Endothelial cell of umbilical vein (primary cell): Measurements from ENCODE around the gene TSPEAR. TPM values are rescaled to one million over a fixed set of nuclear protein-coding genes. Genes with fewer than 3 reads are reported as not detected.

Source experiments
- BruUV-seq: library from RNA; stranded (reverse); fragments of 400-500 nt; replicated peaks from 2 replicates; lab custom pipeline; 2021; lab: Mats Ljungman, UMichigan
- CTCF ChIA-PET: fragments of 300-600, 350-600 bp; sonication (Branson Sonifier 250); formaldehyde crosslinking; loops from one replicate; lab custom pipeline; 2021; ENCODE audit warnings: antibody characterized with exemption, inconsistent platforms; lab: Charles Lee
- POLR2A ChIA-PET: fragments of 300-600, 350-600 bp; sonication (Branson Sonifier 250); formaldehyde crosslinking; loops from one replicate; lab custom pipeline; 2021; ENCODE audit warnings: antibody characterized with exemption, inconsistent platforms; lab: Charles Lee
- DNase-seq: peaks from one replicate; pipeline ENCODE4 v3.0.0-alpha.2; 2011; ENCODE audit warnings: low read depth, low spot score
- FAIRE-seq: peaks from 2 replicates; lab custom pipeline; 2011; peaks lifted over from hg19 to GRCh38; lab: Jason Lieb, UNC
- H2AFZ ChIP-seq: 2 replicates; pipeline ENCODE4 v1.6.0; 2012; ENCODE audit warnings: low read depth, low read length, control low read depth, inconsistent platforms
- H3K27ac ChIP-seq: 2 replicates; pipeline ENCODE4 v1.5.1; 2011; ENCODE audit warnings: low read depth, mild to moderate bottlenecking, control low read depth, low read length, moderate library complexity; ENCODE audit not compliant: insufficient read depth
- H3K27me3 ChIP-seq, 2 experiments: 2 replicates each; pipeline versions ENCODE4 v1.6.0 to v1.6.1; 2011; ENCODE audit warnings: low read length in 2 of 2, mixed read lengths in 1 of 2; ENCODE audit not compliant: control insufficient read depth in 2 of 2, insufficient read depth in 2 of 2
- H3K36me3 ChIP-seq, 2 experiments: 2 replicates in 1 of 2; 3 replicates in 1 of 2; pipeline ENCODE4 v1.5.1; 2011; ENCODE audit warnings: low read length in 2 of 2, mild to moderate bottlenecking in 1 of 2, moderate library complexity in 1 of 2; ENCODE audit not compliant: control insufficient read depth in 2 of 2, insufficient read depth in 2 of 2; ENCODE audit errors: extremely low read depth in 1 of 2
- H3K4me1 ChIP-seq: 3 replicates; pipeline ENCODE4 v1.5.1; 2011; ENCODE audit warnings: mild to moderate bottlenecking, low read length; ENCODE audit not compliant: control insufficient read depth, insufficient read depth; ENCODE audit errors: extremely low read depth
- H3K4me2 ChIP-seq: 2 replicates; pipeline ENCODE4 v1.6.1; 2011; ENCODE audit warnings: low read length, control low read depth, mixed read lengths; ENCODE audit not compliant: insufficient read depth
- H3K4me3 ChIP-seq, 3 experiments: fragments of 200-600 bp in 1 of 3; sonication (generic), shearing (Covaris generic) in 1 of 3; replicated peaks in 1 of 3; 2 replicates each; pipeline ENCODE4 v1.5.1; 2011 to 2016; ENCODE audit warnings: control low read depth in 3 of 3, low read length in 3 of 3, mild to moderate bottlenecking in 2 of 3, inconsistent platforms in 1 of 3, low read depth in 1 of 3, moderate library complexity in 1 of 3; ENCODE audit not compliant: insufficient read depth in 1 of 3
- H3K79me2 ChIP-seq: 2 replicates; pipeline ENCODE4 v1.6.0; 2012; ENCODE audit warnings: low read length, inconsistent platforms; ENCODE audit not compliant: control insufficient read depth, insufficient read depth
- H3K9ac ChIP-seq: replicated peaks from 2 replicates; pipeline ENCODE3; 2011; ENCODE audit warnings: low read length, control low read depth; ENCODE audit not compliant: insufficient read depth; ENCODE audit errors: extremely low read depth
- H3K9me1 ChIP-seq: replicated peaks from 3 replicates; pipeline ENCODE4 v1.6.0; 2011; ENCODE audit warnings: mild to moderate bottlenecking, low read length; ENCODE audit not compliant: control insufficient read depth, insufficient read depth; ENCODE audit errors: extremely low read depth
- H3K9me3 ChIP-seq: replicated peaks from 2 replicates; pipeline ENCODE4 v1.5.1; 2012; ENCODE audit warnings: low read length, inconsistent platforms; ENCODE audit not compliant: control insufficient read depth, insufficient read depth
- H4K20me1 ChIP-seq: replicated peaks from 2 replicates; pipeline ENCODE3; 2011; ENCODE audit warnings: mild to moderate bottlenecking, low read length; ENCODE audit not compliant: control insufficient read depth, insufficient read depth; ENCODE audit errors: extremely low read depth
- EZH2 ChIP-seq: IDR thresholded peaks from 2 replicates; pipeline ENCODE4 v1.6.1; 2012; ENCODE audit warnings: borderline replicate concordance, low read depth, mild to moderate bottlenecking, moderate library complexity, low read length, inconsistent platforms; ENCODE audit not compliant: severe bottlenecking
- FOS ChIP-seq: IDR thresholded peaks from 2 replicates; pipeline ENCODE4 v1.6.1; 2011; ENCODE audit warnings: mild to moderate bottlenecking, low read length, moderate library complexity, borderline replicate concordance; ENCODE audit not compliant: insufficient read depth
- GATA2 ChIP-seq: IDR thresholded peaks from 2 replicates; pipeline ENCODE4 v1.7.0; 2011; ENCODE audit warnings: low read depth, mild to moderate bottlenecking, moderate library complexity, mixed read lengths, low read length; ENCODE audit not compliant: insufficient read length, insufficient read depth
- JUN ChIP-seq: IDR thresholded peaks from 2 replicates; pipeline ENCODE4 v1.6.1; 2011; ENCODE audit warnings: borderline replicate concordance, low read depth; ENCODE audit not compliant: insufficient read length, insufficient read depth
- MYC ChIP-seq: IDR thresholded peaks from one replicate; pipeline ENCODE4 v1.6.1; 2011; ENCODE audit warnings: mild to moderate bottlenecking, low read depth, low read length
- POLR2A ChIP-seq: IDR thresholded peaks from 2 replicates; pipeline ENCODE4 v1.6.1; 2012; ENCODE audit warnings: low read depth, mild to moderate bottlenecking, control low read depth, low read length
- POLR2AphosphoS5 ChIP-seq: IDR thresholded peaks from 2 replicates; pipeline ENCODE4 v1.6.1; 2012; ENCODE audit warnings: low read depth, mild to moderate bottlenecking, control low read depth, low read length, moderate library complexity; ENCODE audit not compliant: insufficient read depth
- dilution Hi-C: fragments of 300-500 bp; cut with MboI; formaldehyde crosslinking; loops from one replicate; pipeline ENCODE4 v1.15.0; 2019; ENCODE audit warnings: low sequenced_read_pairs; ENCODE audit not compliant: extremely low pct_ligation_motif_present
- intact Hi-C: fragments of 100-400 bp; cut with micrococcal nuclease; formaldehyde crosslinking; loops from one replicate; pipeline ENCODE4 v1.10.0; 2022
- polyA plus RNA-seq, 4 experiments: library from polyadenylated mRNA; depleted of rRNA in 3 of 4; stranded (reverse) in 3 of 4; unstranded in 1 of 4; fragments of >200 nt; gene quantifications; 2 replicates each; pipeline versions ENCODE4 v1.2.1 to v1.2.3, GENCODE V29; 2011 to 2012; ENCODE audit warnings: missing spikeins in 1 of 4
- total RNA-seq: library from RNA; stranded (reverse); gene quantifications from 2 replicates; pipeline ENCODE4 v1.2.3, GENCODE V29; 2021
- TF ChIP-seq, protein P1 (sequence below): IDR thresholded peaks from 2 replicates; pipeline ENCODE4 v1.6.1; 2011; ENCODE audit not compliant: insufficient read depth, insufficient read length
- TF ChIP-seq, protein P2 (sequence below), 2 donors: IDR thresholded peaks; 1 replicate in 1 of 2; 2 replicates in 1 of 2; pipeline ENCODE4 v1.5.1; 2011; ENCODE audit warnings: low read length in 2 of 2, mild to moderate bottlenecking in 2 of 2, moderate library complexity in 2 of 2, control low read depth in 1 of 2, inconsistent platforms in 1 of 2, low read depth in 1 of 2; ENCODE audit not compliant: insufficient read depth in 1 of 2; ENCODE audit errors: extremely low read depth in 1 of 2

TSPEAR gene
- total and polyA plus RNA-seq, 2 donors (not counting 3 experiments of a cell fraction or from before 2014, with no cell fraction given) = 0.01 TPM; not detected in 1

DNA sequence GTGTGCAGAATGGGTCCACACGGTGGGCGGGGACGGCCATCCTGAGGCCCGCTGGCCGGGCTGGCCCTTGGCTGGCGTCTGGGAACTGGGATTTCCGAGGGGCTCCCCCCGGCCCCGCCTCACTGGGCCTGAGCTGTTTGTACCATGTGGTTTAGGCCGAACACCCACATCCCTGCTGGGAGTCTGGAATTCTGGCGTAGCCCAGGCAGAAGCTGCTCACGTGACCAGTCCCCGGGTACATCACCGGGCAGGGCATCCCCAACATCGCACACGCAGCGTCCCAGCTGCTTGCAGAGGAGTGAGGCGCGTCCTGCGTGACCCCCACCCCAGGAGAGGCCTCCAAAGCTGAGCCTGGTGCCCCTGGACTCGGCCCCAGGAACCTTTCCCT, 108.9 kb downstream of the TSPEAR start:
- H3K79me2 ChIP-seq = no peaks in the 10 kb centered on the region
- H3K36me3 ChIP-seq = no peaks in the 10 kb centered on the region
- ChIA-PET POLR2A (no interaction called here), CTCF (no interaction called here)
- no peak overlapping the region for H3K4me2 ChIP-seq
- DNase-seq (no peak), FAIRE-seq (no peak)
- H3K9me3 ChIP-seq = no peaks in the 10 kb centered on the region
- H2AFZ ChIP-seq = no peak overlapping the region
- TF ChIP-seq, protein P1, sequence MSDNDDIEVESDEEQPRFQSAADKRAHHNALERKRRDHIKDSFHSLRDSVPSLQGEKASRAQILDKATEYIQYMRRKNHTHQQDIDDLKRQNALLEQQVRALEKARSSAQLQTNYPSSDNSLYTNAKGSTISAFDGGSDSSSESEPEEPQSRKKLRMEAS = no peak
- TF ChIP-seq MYC = no peak
- no peaks in the 10 kb centered on the region for H3K9me1 ChIP-seq
- intact Hi-C loops (no loop called here), dilution Hi-C loops (no loop called here)
- no peak overlapping the region for H3K4me3 ChIP-seq
- no TSS peak for BruUV-seq
- no peaks in the 10 kb centered on the region for H3K4me1 ChIP-seq
- H3K27ac ChIP-seq = no peak overlapping the region
- H4K20me1 ChIP-seq = no peaks in the 10 kb centered on the region
- no peak overlapping the region for H3K9ac ChIP-seq
- H3K27me3 ChIP-seq = peaks cover 0 to 5% of the 10 kb centered on the region in 2 experiments

DNA sequence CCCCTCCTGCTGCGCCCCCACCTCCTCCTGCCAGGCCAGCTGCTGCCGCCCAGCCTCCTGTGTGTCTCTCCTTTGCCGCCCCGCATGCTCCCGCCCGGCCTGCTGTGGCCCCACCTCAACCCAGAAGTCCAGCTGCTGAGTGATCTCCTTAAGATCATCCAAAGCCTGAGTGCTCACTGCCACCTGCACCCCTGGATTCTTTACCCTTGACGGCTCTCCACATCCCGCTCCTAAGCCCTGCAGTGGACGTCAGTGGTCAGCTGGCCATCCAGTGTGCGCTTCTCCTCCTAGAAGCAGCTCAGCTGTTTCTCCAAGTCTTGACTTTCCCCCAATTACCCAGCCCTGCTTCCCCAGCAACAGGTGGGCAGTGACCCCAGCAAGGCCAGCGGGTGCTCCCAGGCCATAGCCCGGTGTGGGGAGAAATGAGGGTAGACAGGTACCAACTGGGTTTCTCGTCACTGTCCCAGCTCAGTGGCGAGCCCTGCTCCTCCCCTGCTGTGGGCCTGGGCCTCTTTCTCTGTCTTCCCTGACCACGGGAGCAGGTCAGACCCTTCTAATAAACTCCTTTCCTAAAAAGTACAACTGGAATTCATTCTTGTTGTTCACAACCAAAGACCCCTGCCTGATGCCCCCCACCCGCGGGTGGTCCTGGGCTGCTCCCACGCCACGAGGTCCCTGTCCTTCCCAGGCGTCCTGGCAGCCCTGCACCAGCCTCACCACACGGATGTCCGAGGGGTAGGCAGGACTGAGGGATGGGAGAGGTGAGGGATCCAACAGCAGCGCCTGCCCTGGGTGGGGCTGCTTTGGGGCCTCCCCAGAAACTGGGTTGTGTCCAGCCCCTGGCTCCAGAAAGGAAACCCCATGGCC, 109.5 kb downstream of the TSPEAR start:
- Histone ChIP-seq H3K9me3 (no peaks in the 10 kb centered on the region), H3K4me1 (no peaks in the 10 kb centered on the region), H3K36me3 (no peaks in the 10 kb centered on the region), H3K4me2 (no peak overlapping the region), H3K27me3 (peaks cover 0 to 5% of the 10 kb centered on the region in 2 experiments), H3K9me1 (no peaks in the 10 kb centered on the region), H3K4me3 (no peak overlapping the region), H3K9ac (no peak overlapping the region), H4K20me1 (no peaks in the 10 kb centered on the region), H3K79me2 (no peaks in the 10 kb centered on the region), H2AFZ (no peak overlapping the region), H3K27ac (no peak overlapping the region)
- CTCF ChIA-PET = no interaction called here
- BruUV-seq = no TSS peak
- intact Hi-C loops = no loop called here
- POLR2A ChIA-PET = no interaction called here
- TF ChIP-seq FOS (no peak), JUN (no peak), EZH2 (no peak), POLR2A (no peak), MYC (no peak), GATA2 (no peak), POLR2AphosphoS5 (no peak)
- TF ChIP-seq, protein P2, sequence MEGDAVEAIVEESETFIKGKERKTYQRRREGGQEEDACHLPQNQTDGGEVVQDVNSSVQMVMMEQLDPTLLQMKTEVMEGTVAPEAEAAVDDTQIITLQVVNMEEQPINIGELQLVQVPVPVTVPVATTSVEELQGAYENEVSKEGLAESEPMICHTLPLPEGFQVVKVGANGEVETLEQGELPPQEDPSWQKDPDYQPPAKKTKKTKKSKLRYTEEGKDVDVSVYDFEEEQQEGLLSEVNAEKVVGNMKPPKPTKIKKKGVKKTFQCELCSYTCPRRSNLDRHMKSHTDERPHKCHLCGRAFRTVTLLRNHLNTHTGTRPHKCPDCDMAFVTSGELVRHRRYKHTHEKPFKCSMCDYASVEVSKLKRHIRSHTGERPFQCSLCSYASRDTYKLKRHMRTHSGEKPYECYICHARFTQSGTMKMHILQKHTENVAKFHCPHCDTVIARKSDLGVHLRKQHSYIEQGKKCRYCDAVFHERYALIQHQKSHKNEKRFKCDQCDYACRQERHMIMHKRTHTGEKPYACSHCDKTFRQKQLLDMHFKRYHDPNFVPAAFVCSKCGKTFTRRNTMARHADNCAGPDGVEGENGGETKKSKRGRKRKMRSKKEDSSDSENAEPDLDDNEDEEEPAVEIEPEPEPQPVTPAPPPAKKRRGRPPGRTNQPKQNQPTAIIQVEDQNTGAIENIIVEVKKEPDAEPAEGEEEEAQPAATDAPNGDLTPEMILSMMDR (IDR thresholded peaks at IDR 0.05; ENCODE audit: extremely low read depth in 1 of 2, insufficient read depth in 1 of 2, low read depth in 1 of 2, low read length in 2 of 2) = no peak
- TF ChIP-seq, protein P1 = no peak
- DNase-seq (no peak), FAIRE-seq (no peak)
- dilution Hi-C loops = no loop called here
